Fibroblast of the conjunctiva (primary cell): ENCODE results near the gene RGMA.

ENCODE experiments used
- DNase-seq: peaks from one replicate; pipeline ENCODE4 v3.0.0-alpha.2; 2010; ENCODE audit warnings: low read depth

RGMA gene, protein sequence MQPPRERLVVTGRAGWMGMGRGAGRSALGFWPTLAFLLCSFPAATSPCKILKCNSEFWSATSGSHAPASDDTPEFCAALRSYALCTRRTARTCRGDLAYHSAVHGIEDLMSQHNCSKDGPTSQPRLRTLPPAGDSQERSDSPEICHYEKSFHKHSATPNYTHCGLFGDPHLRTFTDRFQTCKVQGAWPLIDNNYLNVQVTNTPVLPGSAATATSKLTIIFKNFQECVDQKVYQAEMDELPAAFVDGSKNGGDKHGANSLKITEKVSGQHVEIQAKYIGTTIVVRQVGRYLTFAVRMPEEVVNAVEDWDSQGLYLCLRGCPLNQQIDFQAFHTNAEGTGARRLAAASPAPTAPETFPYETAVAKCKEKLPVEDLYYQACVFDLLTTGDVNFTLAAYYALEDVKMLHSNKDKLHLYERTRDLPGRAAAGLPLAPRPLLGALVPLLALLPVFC

DNA sequence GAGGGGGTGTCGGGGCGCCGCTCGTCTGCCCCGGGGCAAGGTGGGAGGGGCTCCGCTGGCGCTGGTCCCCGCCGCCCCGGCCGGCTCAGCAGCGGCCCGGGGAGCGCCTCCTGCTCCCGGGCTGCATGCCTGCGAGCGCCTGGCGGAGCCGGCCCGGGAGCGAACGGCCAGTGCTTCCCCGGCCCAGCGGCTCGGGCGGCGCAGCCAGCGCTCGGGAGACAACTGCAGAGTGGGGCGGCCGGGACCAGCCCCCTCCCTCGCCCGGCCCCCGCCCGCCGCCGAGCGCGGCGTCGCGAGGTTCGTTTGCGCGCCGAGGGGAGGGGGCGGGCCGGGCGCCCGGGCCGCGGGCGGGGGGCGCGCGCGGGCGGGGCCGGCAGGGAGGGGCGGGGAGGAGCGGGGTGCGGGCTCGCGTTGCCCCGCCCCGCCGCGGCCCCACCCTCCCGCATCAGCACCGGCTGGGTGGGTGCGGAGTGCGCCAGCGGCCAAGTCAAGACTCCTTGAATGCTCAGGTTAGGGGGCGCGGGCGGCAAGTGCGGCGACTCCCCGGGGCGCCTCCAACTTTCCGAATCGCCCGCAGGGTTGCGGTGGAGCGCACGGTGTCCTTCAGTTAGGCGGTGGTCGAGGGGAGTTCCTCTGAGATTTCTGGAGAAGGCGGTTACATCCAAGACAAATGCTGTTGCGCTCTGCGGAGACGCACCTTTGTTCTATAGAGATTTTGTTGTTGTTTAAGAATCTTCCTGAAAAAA, at the start of gene RGMA:
Gene RGMA (minus strand): TSS at position 231 of the 746 bp plus-strand sequence. CDS start 279 bp downstream, outside the sequence.
- DNase-seq = no peak

DNA sequence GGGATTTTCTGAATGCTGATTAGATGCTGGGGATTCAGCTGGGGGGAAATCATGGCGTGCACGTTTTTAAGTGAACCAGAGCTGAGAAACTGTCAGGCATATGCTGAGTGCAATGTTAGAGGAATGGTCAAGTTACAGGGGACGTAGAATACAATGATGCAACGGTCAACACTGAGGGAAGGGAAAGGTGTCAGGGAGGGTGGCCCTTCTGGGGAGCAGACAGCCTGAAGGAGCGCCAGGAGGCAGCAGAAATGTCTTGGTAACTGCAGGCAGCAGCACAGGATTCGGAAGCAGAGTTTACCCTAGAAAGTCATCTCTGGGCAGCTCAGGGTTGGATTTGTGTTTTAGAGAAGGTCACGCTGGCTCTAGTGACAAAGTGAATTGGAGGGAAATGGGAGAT, 47.6 kb upstream of the RGMA start:
- DNase-seq = no peak

DNA sequence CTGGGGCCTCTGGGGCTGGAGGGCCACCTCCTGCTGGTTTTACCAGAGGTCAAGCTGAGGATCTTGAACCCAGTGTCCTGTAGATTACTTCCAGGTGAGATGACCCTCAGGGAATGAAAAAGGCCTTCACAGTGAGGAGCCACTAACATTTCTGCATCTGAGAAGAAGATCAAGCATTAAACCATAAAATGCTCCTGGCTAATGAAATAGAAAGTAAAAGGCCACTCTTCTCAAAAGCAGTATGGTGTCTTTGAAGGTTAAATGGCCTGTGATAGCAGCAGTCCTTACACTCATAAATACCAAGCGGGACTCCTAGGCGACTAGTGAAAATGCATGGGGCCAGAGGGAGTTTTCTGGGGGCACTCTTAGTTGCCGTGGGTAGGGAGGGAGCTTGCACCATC, 47.0 kb upstream of the RGMA start:
- DNase-seq = no peak

DNA sequence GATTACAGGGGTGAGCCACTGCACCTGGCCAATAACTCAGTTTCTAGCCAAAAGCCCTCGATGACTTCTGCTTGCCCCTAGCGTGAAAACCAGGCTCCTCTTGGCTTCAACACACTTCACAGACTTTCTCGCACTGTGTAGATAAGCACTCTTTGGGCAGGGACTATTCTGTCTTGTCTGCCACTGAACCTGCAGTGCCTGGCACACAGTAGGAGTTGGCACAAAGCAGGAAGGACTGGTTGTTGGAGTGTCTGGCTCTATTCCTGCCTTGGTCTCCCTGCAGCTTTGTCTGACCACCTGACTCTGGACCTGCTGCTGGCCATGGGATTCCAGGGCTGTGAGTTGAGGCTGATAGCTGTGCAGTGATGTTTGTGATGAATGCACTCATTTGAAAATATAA, 46.4 kb upstream of the RGMA start:
- no peak for DNase-seq

DNA sequence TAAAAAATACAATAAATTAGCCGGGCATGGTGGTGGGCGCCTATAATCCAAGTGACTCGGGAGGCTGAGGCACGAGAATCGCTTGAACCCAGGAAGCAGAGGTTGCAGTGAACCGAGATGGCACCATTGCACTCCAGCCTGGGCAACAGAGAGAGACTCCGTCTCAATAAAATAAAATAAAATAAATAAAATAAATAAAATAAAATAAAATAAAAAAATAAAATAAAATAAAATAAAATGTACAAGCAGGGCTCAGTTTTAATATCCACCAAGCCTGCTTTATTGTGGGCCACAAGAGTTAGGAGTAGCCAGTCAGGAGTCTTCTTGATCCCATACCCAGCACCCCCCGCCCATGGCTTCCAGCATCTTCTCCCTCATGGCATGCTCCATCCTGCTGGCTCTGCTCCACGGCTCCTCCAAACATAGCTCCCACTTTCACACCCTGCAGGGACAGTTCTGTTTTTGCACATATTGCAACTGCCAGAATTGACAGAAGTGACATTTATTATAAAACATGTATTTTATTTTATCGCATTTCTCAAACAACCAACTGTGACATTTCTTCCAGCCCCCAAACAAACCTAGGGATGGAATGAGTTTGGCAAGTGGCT, 42.6 kb upstream of the RGMA start:
- no peak for DNase-seq

DNA sequence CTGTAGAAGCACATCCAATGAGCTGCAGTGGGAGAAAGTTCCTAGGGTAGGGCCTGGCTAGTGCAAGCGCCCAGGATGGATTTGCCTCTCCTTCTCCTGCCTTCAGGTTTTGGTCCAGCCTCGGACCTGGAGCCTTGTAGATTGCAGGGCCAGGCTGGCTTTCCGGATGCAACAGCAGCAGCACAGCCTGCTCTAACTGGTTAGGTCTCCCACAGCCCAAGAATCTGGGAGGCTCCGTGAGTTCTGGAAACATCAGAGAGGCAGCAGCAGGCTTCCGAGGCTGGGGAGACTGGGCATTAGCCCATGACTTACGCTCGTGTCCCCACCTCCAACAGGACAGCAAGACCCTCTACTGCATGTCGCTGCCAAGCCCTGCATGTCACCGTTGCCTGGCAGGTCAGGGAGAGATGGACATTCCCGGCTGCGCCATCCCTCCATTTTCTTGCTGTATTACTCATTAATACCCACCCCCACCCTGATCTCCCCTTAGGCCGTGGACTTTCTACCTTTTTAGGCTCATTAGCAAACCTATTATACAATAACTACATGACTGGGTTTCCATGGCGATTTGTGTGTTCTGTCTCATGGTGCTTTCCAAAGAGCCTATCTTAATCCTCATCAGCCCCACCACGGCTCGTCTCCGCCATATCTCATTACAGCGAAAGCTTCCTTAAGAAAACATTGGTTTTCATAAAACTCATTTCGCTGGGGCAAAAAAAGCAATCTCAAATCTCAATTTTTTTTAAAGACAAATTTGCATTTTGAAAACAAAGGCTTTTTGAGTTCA, 40.9 kb upstream of the RGMA start:
- DNase-seq = no peak

DNA sequence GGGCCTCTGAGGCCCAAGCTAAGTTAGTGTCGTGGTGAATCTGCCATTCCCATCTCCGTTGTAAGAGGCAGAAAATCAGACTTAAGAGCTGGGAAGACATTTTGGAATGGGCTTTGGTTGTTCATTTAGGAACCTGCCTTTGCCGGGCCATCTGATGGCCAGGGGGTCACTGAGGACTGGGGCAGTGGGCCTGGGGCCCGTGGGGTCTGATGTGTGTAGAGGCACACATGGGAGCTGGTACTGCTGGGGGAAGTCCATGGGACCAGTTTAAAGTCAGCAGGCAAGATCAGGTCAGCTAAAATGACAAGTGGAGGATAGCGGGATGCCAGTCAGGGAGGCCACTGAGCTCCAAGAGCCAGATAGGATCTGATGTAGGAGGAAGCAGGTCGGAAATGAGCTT, 38.3 kb upstream of the RGMA start:
- no peak for DNase-seq

DNA sequence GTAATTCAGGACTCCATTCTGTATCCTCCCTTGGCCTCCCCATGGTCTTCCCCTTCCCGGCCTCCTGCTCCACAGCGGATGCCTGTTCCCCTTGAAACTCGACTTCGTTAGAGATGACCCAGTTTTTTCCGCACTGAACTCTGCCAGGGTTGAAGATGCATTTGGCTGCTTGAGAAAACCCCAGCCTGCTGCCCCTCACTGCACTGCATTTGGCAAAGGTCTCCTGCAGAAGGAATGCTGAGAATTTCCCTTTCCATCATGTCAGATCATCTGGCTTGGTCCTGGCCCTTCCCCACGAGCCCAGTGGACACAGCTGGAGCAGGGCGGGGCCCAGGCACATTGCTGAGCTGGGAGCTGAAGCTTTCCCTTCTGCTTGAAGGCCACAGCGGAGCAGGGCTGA, 37.6 kb upstream of the RGMA start:
- DNase-seq = no peak

DNA sequence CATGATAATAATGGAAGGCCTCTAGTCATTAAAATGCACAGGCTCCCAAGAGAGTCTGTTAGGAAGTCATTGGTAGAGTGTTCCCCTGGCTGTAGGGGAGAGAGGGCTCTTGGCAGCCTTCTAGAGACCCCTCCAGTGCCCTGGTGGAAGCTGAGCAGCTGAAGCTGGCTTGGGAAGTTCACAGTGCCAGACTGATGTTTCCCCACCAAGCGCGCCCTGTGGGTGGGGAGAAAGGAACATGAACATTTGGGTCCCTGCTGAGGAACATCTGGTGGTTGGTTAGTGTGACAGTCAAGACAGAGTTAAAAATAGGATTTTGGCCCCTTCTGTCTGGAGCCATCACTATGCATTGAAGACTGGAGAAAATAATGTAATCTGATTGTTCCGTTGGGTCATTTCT, 37.1 kb upstream of the RGMA start:
- no peak for DNase-seq

DNA sequence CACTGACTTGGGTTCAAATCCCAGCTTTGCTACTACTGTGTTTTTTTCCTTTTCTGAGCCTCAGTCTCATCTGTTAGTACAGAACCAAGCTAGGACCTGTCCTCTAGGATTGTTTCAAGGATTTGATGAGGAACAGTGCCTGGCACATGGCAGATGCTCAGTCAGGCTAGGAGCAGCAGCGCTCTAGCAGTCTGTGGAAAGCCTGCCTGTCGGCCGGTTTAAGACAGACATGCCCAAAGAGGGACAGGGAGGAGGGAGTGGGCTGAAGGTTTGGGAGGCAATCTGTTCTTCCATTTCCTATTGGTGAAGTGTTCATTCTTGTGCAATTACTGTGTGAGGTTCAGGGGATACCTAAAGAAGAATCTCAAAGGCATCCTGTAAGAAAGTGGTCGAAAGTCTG, 35.1 kb upstream of the RGMA start:
- no peak for DNase-seq

DNA sequence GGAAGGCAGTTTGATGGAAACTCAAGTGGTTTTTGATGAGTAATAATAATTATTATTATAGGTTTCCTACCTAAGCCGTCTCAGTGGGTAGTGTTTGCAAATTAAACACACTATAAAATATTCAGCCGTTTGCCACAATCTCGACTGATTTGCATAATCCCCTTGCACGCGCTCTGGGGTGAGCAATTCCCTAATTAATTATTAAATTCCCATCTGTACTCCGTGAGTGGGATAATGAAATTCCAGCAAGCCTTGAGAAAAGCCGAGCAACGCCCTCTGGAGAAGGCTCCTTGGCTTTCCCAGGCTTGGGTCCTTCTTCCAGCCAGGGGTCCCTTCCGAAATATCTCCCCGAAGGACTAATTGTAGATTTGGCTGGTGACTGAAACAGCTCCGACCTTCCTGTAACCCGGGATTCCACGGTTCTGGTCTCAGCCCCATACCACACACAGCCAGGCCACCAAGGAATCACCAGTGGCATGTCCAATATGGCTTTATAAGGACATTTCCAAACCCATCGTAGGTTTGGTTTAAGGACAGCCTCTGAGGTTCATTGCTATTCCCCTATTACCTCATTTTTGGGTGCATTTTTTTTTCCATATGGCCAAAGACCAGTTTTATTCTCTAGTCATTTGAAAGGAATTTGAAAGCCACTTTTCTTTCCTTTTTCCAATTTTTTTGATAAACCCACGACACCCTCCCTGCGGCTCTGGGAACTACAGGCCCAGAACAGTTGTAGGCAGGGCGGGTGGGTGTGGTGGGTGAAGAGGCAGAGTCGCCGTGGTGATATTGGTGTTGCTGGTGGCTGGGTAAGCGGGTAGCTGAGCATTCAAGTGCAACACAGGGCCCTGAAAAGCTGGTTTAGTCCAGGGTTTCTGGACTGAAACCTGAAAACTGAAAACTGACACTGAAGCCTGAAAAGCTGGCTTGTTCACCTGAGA, 33.2 kb upstream of the RGMA start:
- DNase-seq = no peak

DNA sequence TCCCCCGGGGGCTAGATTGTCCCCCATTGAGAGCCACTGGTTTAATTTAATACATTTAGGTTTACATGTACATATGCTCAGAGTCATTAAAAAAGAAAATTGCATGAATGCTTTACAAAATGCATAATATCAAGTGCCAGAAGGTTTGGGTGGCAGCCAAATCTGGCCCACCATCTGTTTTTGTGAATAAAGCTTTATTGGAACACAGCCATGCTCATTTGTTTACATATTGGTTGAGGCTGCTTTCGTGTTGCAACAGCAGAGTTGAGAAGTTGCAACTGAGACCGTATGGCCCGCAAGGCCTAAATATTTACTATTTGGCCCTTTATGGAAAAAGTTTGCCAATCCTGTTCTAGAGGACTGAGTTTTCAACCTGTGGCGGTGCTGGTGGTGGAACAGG, 32.1 kb upstream of the RGMA start:
- no peak for DNase-seq

DNA sequence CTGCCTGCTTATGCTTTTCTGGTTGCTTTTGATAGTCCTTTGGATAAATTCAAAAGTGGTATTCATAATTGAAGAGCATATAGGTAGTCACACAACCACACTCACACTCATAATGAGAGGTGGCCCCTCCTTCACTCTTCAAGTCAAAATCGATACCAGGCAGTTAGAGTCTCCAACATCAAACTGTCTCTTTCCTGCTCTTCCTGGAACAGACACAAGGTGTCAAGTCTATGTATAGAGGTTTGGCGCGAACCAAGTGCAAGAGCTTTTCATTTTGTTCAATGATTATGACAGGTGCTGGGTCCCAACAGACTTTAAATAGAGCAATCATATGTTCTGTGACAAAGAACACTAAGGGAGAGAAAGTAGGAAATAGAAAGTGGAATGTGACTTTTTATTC, 29.9 kb upstream of the RGMA start:
- DNase-seq = no peak

DNA sequence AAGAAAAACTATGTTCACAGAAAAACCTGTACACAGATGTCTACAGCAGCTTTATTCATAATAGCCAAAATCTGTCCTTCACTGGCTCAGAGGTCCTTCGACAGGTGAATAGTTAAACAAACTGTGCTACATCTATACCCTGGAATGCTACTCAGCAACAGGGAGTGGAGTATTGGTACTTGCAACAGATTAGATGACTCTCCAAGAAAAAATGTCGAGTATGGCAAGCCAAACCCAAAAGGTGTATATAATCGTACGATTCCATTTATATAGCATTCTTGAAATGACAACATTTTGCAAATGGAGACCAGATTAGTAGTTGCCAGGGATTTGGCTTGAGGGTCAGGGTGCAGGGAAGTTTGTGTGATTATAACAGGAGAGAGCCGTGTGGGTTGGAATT, 22.4 kb upstream of the RGMA start:
- no peak for DNase-seq

DNA sequence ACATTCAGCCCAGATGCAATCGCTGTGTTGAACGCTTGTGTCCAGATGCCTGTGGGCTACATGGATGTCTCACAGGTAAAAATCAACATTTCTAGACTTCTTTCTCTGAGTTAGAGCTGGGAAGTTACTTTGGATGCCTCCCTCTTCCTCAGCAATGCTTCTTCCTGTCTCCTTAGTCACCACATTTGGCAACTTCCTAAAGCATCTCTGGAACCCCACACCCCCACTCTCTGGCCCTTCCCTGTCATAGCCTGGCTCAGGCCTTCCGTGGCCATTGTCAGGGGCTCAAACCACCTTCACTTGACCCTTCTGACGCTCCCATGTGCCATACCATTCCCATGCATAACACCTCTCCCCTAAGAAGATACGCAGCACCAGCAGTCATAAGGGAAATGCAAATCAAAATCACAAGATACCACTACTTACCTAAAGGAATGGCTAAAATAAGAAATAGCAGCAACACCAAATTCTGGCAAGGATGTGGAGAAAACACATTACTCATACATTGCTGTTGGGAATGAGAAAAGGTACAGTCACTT, 21.6 kb upstream of the RGMA start:
- DNase-seq = no peak

DNA sequence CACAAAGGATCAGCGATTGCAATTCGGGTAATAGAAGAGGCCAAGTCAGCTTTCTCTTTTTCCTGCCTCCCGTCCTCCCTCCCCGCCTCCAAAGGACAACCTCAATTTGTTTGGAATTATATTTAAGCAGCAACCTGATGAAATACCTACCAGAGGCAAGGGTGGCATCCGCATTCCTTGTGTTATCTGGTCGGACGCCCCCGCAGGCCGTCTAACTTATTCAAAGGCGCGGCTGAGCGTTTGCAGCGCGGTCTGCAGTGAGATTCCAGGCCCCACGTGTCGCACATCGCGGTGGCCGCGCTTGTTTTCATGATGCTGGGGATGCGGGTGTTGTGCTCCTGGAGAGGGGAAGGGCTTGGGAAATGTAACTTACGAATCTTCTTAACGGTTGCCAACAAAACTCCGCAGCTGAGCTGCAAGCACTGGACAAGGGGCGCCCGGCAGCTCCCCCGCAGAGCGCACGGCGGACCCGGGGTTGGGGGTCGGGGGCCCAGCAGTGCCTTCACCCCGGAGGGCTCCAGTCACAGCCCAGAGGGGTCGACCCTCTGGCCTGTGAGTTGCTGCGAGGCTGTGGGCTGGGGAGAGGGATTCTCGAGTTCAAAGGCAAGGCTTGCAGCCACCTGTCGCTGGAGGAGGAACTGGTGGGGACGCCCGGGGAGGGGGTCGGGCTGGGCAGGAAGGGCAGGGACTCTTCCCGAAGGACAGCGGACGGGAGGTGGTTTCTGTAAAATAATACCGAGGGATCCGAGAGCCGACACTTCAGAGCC, 20.5 kb upstream of the RGMA start:
- DNase-seq = no peak

DNA sequence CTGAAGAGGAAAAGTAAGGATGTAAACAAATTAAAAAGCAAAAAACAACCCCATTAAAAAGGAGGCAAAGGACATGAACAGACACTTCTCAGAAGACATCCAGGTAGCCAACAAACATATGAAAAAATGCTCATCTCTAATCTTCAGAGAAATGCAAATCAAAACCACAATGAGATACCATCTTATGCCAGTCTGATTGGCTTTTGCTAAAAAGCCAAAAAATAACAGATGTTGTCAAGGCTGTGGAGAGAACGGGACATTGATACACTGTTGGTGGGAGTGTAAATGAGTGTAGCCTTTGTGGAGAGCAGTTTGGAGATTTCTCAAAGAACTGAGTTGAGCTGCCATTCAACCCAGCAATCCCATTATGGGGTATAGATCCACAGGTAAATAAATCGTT, 18.6 kb upstream of the RGMA start:
- DNase-seq = no peak

DNA sequence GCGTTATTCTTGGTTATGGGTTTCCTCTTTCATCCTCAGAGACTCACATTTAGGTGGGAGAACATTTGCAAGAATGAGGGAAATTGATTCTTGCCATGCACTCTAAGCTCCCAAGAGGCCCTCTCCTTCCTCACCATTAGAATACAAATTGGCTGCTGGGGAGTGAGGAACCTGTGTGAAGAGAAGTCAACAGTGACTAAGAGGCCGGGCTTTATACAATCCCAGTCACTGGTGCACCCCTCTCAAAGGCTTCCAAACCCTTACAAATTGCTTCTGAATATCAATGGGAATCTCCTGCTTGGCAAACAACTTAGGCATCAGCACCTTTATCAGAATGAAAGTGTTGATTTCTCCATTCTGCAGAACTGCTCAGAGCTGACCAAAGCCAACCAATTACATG, 16.5 kb upstream of the RGMA start:
- DNase-seq = no peak

DNA sequence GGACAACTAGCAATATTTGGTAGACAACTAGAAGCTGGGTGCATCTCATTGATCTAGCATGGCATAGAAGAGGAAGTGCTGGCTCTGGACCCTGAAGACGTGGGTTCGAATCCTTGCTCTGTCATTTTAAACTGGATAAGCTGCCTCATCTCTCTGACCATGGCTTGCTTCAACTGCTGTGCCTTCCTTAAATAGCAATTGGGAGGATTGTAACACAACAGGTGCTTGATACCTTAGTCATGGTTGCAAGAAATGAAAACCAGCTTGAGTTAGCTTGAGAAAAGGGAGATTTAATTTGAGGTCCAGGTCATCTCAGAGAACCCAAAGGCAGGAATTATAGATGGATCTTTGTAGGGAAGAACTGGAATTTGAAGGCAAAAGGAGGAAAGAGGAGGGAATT, 14.8 kb upstream of the RGMA start:
- no peak for DNase-seq

DNA sequence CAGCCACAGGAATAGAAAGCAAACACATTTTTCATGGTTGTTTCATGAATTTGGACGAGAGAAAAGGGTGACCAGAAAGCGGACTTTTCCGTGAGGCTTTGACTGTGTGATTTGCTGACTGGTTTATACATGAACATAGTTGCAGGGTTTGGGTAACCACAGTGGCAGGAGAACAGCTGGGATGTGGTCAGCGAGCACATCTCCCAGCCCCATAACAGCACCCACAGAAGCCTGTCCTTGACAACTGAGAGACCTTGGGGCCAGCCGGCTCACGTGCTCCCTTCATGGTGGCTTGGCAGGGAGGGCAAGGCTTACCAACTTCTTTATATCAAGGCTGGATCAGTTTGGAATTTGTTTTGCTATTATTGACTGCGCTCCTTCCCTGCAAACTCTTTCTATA, 13.2 kb upstream of the RGMA start:
- DNase-seq = no peak
